Uterus (tissue), 4 donors: Measurements from ENCODE around the gene GALNT2. TPM values are rescaled to one million over a fixed set of nuclear protein-coding genes. Genes with fewer than 3 reads are reported as not detected.

ENCODE experiments used
- DNase-seq, 2 donors: peaks; one replicate each; pipeline ENCODE4 v3.0.0-alpha.2; 2019 to 2020
- H3K27ac ChIP-seq, 2 donors: fragments of 200-600 bp; sonication (generic); 1 replicate in 1 of 2; 2 replicates in 1 of 2; pipeline ENCODE4 v1.5.1; 2016 to 2018
- H3K27me3 ChIP-seq, 2 donors: fragments of 200-600 bp; sonication (generic); one replicate each; pipeline ENCODE4 v1.5.1; 2018 to 2019; ENCODE audit warnings: control low read depth in 1 of 2
- H3K36me3 ChIP-seq, 2 donors: fragments of 200-600 bp; sonication (generic); one replicate each; pipeline ENCODE4 v1.5.1; 2019; ENCODE audit warnings: control low read depth in 1 of 2
- H3K4me1 ChIP-seq, 2 donors: fragments of 200-600 bp; sonication (generic); one replicate each; pipeline ENCODE4 v1.5.1; 2018 to 2019; ENCODE audit warnings: control low read depth in 1 of 2
- H3K4me3 ChIP-seq, 2 donors: fragments of 200-600 bp; sonication (generic); 1 replicate in 1 of 2; 2 replicates in 1 of 2; pipeline ENCODE4 v1.5.1; 2018 to 2019; ENCODE audit warnings: mild to moderate bottlenecking in 1 of 2
- H3K9me3 ChIP-seq, 2 donors: fragments of 200-600 bp; sonication (generic); one replicate each; pipeline ENCODE4 v1.5.1; 2019; ENCODE audit warnings: control low read depth in 1 of 2
- POLR2A ChIP-seq, 2 donors: fragments of 450-650 bp; IDR thresholded peaks; one replicate each; pipeline ENCODE4 v1.6.1; 2016; ENCODE audit warnings: antibody characterized with exemption in 2 of 2, mild to moderate bottlenecking in 1 of 2, moderate library complexity in 1 of 2
- intact Hi-C: fragments of 100-400 bp; cut with DNase I; formaldehyde crosslinking; loops from one replicate; pipeline ENCODE4 v1.15.1; 2023; ENCODE audit warnings: low total_unique reads
- total RNA-seq, 4 donors: library from RNA; depleted of rRNA in 3 of 4; stranded (reverse); fragments of >200 nt in 3 of 4; gene quantifications; one replicate each; pipeline versions ENCODE4 v1.1.0 to v1.2.4, GENCODE V29; 2014 to 2023
- TF ChIP-seq, protein P1 (sequence below), 4 experiments: fragments of 200-600 bp in 2 of 4; fragments of 450-650 bp in 2 of 4; sonication (generic) in 2 of 4; IDR thresholded peaks; one replicate each; pipeline ENCODE4 v1.5.1; 2016 to 2019; ENCODE audit warnings: antibody characterized with exemption in 4 of 4, mild to moderate bottlenecking in 2 of 4, moderate library complexity in 1 of 4
- donor health status: DM: yes; HTN: yes; CAD: no.

GALNT2 gene
- total RNA-seq, 4 donors from 2014 or later = 13.6 to 51.6 (median 39.6) TPM

- TF ChIP-seq, protein P1, sequence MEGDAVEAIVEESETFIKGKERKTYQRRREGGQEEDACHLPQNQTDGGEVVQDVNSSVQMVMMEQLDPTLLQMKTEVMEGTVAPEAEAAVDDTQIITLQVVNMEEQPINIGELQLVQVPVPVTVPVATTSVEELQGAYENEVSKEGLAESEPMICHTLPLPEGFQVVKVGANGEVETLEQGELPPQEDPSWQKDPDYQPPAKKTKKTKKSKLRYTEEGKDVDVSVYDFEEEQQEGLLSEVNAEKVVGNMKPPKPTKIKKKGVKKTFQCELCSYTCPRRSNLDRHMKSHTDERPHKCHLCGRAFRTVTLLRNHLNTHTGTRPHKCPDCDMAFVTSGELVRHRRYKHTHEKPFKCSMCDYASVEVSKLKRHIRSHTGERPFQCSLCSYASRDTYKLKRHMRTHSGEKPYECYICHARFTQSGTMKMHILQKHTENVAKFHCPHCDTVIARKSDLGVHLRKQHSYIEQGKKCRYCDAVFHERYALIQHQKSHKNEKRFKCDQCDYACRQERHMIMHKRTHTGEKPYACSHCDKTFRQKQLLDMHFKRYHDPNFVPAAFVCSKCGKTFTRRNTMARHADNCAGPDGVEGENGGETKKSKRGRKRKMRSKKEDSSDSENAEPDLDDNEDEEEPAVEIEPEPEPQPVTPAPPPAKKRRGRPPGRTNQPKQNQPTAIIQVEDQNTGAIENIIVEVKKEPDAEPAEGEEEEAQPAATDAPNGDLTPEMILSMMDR (IDR thresholded peaks at IDR 0.05) = no peak
- TF ChIP-seq POLR2A (IDR thresholded peaks at IDR 0.05) = no peak
- no peak for DNase-seq
- H3K4me3 ChIP-seq = no peak overlapping the region
- no peaks in the 10 kb centered on the region for H3K36me3 ChIP-seq
- H3K27me3 ChIP-seq = no peaks in the 10 kb centered on the region
- H3K9me3 ChIP-seq = no peaks in the 10 kb centered on the region
- H3K27ac ChIP-seq = no peak overlapping the region
- peaks cover 6% of the 10 kb centered on the region in 2 donors for H3K4me1 ChIP-seq
- intact Hi-C loops = no loop called here
Measured at GRCh38 chr1:230065161-230065560, 1.9 kb upstream of the GALNT2 start.

- intact Hi-C loops = no loop called here
- peak overlapping the region; percentile 92 for H3K27ac ChIP-seq
- no peak for DNase-seq
Measured at GRCh38 chr1:230065571-230065970, 1.5 kb upstream of the GALNT2 start.

DNA sequence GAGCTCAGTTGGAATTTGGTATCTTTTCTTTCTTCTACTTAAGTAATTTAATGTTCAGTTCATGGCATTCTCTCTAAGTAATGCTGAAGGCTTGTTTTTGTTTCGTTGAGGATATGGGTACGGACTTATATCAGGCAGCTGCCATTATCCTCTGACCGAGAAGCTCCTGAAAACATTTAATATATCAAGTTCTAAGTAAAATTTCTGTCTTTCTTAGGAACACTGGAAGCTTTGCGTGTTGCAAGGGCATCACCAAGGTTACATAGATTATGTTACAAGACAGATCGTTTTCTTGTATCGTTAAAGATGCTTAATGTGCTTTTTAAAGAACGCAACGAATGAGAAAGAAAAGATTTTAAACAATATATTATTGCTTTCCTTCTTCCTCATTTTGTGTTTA is 1.0 kb upstream of the GALNT2 start:
- Histone ChIP-seq H3K4me3 (peak overlapping the region in 1 of 2 donors; percentile 89), H3K36me3 (no peaks in the 10 kb centered on the region), H3K9me3 (no peaks in the 10 kb centered on the region), H3K27ac (peak overlapping the region; percentile 92), H3K4me1 (peaks cover 6% of the 10 kb centered on the region in 2 donors), H3K27me3 (no peaks in the 10 kb centered on the region)
- no peak for TF ChIP-seq POLR2A (IDR thresholded peaks at IDR 0.05)
- TF ChIP-seq, protein P1 (IDR thresholded peaks at IDR 0.05) = no peak
- intact Hi-C loops = no loop called here
- DNase-seq = no peak

More at GRCh38 chr1:230065571-230065970, 1.5 kb upstream of the GALNT2 start:
- Histone ChIP-seq H3K4me1 (peaks cover 6% of the 10 kb centered on the region in 2 donors), H3K4me3 (no peak overlapping the region), H3K27me3 (no peaks in the 10 kb centered on the region), H3K9me3 (no peaks in the 10 kb centered on the region), H3K36me3 (no peaks in the 10 kb centered on the region)
- TF ChIP-seq POLR2A (IDR thresholded peaks at IDR 0.05) = no peak

DNA sequence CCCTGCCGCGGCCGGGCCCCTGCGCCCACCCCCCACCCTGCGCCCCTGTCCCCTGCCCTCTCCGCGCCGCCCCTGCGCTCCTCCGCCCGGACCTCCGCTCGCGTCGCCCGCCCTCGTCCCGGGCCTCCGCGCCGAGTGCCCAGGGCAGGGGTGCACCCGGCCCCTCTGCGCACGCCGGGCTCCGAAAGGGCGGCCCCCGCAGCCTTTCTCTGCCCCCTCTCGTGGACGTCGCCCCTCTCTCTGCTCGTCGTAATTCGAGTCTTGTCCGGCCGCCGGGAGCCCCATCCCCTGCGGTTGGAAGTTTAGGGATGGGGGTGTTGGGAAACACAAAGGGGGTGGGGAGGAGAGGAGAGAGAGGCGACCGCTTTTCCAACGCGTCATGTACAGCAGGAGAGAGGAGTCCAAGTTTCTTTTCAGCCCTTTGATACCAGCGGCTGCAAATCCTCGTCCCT is 407 bp downstream of the GALNT2 start:
- Histone ChIP-seq H3K9me3 (no peaks in the 10 kb centered on the region), H3K4me3 (peak overlapping the region; percentile 55 to 89), H3K4me1 (peaks cover 6% of the 10 kb centered on the region in 2 donors), H3K36me3 (no peaks in the 10 kb centered on the region), H3K27ac (peak overlapping the region; percentile 92), H3K27me3 (no peaks in the 10 kb centered on the region)
- intact Hi-C loops = no loop called here
- no peak for TF ChIP-seq POLR2A (IDR thresholded peaks at IDR 0.05)
- TF ChIP-seq, protein P1 (IDR thresholded peaks at IDR 0.05) = no peak
- DNase-seq = peak; percentile 40 to 47

DNA sequence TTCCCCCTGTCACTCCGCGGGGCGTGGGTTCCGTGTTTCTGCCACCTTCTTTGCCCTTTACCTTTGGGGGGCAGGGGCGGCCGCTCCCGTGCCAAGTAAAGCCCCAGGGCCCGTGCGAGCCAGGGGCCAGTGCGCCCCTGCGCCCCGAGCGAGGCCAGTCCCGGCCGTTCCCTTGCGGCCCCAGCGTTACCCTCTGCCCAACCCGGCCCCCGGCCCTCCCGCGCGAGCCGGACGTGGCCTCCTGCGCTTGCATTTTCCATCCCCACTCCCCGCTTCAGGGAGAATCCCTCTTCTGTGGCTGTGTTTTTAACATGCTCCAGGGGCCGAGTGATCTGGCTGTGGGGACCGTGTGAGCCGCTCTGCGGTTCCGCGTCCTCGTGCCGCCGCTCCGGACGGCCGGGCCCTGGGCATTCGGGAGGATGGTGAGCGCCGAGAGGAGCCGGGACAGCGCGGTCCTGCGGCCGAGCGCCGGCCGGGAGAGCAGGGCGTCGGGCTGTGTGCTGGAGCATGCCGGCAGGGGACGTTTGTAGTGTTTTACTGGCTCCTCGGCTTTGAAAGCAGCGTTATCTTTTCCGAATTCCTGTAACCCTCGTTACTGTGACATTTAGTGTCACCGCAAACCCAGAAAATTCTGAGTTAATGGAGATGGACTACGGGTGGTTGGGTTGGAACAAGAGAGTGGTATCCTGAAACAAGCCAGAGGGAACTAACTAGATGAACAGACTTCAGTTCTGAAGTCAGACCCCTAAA is 1.0 kb downstream of the GALNT2 start:
- Histone ChIP-seq H3K4me3 (peak overlapping the region; percentile 55 to 89), H3K9me3 (no peaks in the 10 kb centered on the region), H3K36me3 (no peaks in the 10 kb centered on the region), H3K4me1 (peaks cover 6% of the 10 kb centered on the region in 2 donors), H3K27ac (peak overlapping the region; percentile 92), H3K27me3 (no peaks in the 10 kb centered on the region)
- TF ChIP-seq, protein P1 (IDR thresholded peaks at IDR 0.05) = peak in 1 of 4 experiments; percentile 8
- no peak for TF ChIP-seq POLR2A (IDR thresholded peaks at IDR 0.05)
- peak in 1 of 2 donors; percentile 27 for DNase-seq
- intact Hi-C loops = no loop called here
